HepG2 (cell line): Measurements from ENCODE around the gene ELAC2. TPM values are rescaled to one million over a fixed set of nuclear protein-coding genes. Genes with fewer than 3 reads are reported as not detected.

Source experiments
- ATAC-seq: fragments of 200-7000 bp; cut with Tn5 transposase; 3 replicates; pipeline ENCODE4 v1.9.1; 2020; ENCODE audit warnings: mild to moderate bottlenecking, moderate library complexity
- BruUV-seq: library from RNA; stranded (reverse); fragments of 400-500 nt; replicated peaks from 2 replicates; lab custom pipeline; 2021; lab: Mats Ljungman, UMichigan
- CTCF ChIA-PET: fragments of 300-600 bp; formaldehyde crosslinking; extraction: SDS; loops from one replicate; lab custom pipeline; 2021; ENCODE audit warnings: low total read pairs, inconsistent platforms, low intra/inter-chr PET ratio; lab: Yijun Ruan, JAX
- POLR2A ChIA-PET: fragments of 350-600 bp; sonication (Branson Sonifier 250); formaldehyde crosslinking; loops from one replicate; lab custom pipeline; 2020; ENCODE audit warnings: antibody characterized with exemption, inconsistent platforms; lab: Yijun Ruan, JAX
- DNase-seq: peaks from one replicate; pipeline ENCODE4 v3.0.0-alpha.2; 2015; ENCODE audit warnings: low spot score
- FAIRE-seq: peaks from 3 replicates; lab custom pipeline; 2011; peaks lifted over from hg19 to GRCh38; lab: Jason Lieb, UNC
- H2AFZ ChIP-seq: one replicate; pipeline ENCODE4 v1.6.1; 2011; ENCODE audit warnings: low read length, inconsistent platforms
- H3K27ac ChIP-seq: fragments of 300-600 bp; 3 replicates; pipeline ENCODE4 v1.8.0; 2011; ENCODE audit warnings: mixed run types, mild to moderate bottlenecking, mixed read lengths, low read length, inconsistent platforms; ENCODE audit not compliant: insufficient read depth; ENCODE audit errors: extremely low read length
- H3K27me3 ChIP-seq, 2 experiments: fragments of 200-600 bp in 1 of 2; 2 replicates in 1 of 2; 3 replicates in 1 of 2; pipeline versions ENCODE4 v1.6.0 to v1.8.0; 2011; ENCODE audit warnings: low read length in 2 of 2, mild to moderate bottlenecking in 2 of 2, moderate library complexity in 2 of 2, inconsistent platforms in 1 of 2; ENCODE audit not compliant: insufficient read depth in 2 of 2, control insufficient read depth in 1 of 2
- H3K36me3 ChIP-seq, 2 experiments: fragments of 200-600 bp in 1 of 2; replicated peaks in 1 of 2; 2 replicates in 1 of 2; 3 replicates in 1 of 2; pipeline versions ENCODE4 v1.5.1 to v1.8.0; 2011; ENCODE audit warnings: low read length in 2 of 2, inconsistent platforms in 1 of 2; ENCODE audit not compliant: insufficient read depth in 2 of 2, control insufficient read depth in 1 of 2
- H3K4me1 ChIP-seq: 2 replicates; pipeline ENCODE4 v1.5.1; 2012; ENCODE audit warnings: low read length, inconsistent platforms; ENCODE audit not compliant: insufficient read depth
- H3K4me2 ChIP-seq: 2 replicates; pipeline ENCODE4 v1.6.0; 2011; ENCODE audit warnings: low read depth, low read length, inconsistent platforms
- H3K4me3 ChIP-seq, 3 experiments: fragments of 200-600 bp in 1 of 3; sonication (generic), shearing (Covaris generic) in 1 of 3; replicated peaks in 1 of 3; 2 replicates each; pipeline ENCODE4 v1.5.1; 2011 to 2016; ENCODE audit warnings: low read length in 3 of 3, inconsistent platforms in 2 of 3, low read depth in 2 of 3, mild to moderate bottlenecking in 2 of 3, control low read depth in 1 of 3, mixed read lengths in 1 of 3; ENCODE audit not compliant: insufficient read depth in 1 of 3
- H3K79me2 ChIP-seq: one replicate; pipeline ENCODE4 v1.6.1; 2011; ENCODE audit warnings: low read length, inconsistent platforms; ENCODE audit not compliant: insufficient read depth
- H3K9ac ChIP-seq: 2 replicates; pipeline ENCODE4 v1.6.0; 2011; ENCODE audit warnings: mild to moderate bottlenecking, low read depth, low read length, inconsistent platforms; ENCODE audit not compliant: insufficient read depth
- H3K9me3 ChIP-seq: 2 replicates; pipeline ENCODE4 v1.5.1; 2012; ENCODE audit warnings: mild to moderate bottlenecking, low read length
- H4K20me1 ChIP-seq: 2 replicates; pipeline ENCODE4 v1.6.0; 2011; ENCODE audit warnings: inconsistent platforms, mild to moderate bottlenecking, low read length, moderate library complexity; ENCODE audit not compliant: insufficient read depth
- BHLHE40 ChIP-seq: IDR thresholded peaks from 2 replicates; pipeline ENCODE4 v1.6.1; 2011; ENCODE audit warnings: low read length, improper control_type of control experiment
- NKX3-1 ChIP-seq: sonication (generic); formaldehyde crosslinking; IDR thresholded peaks from 2 replicates; pipeline ENCODE4 v1.5.0; 2020; ENCODE audit warnings: missing genetic modification reagents
- REPIN1 ChIP-seq: sonication (generic); formaldehyde crosslinking; IDR thresholded peaks from 2 replicates; pipeline ENCODE4 v1.8.0; 2022; ENCODE audit warnings: missing genetic modification reagents, low read depth, mild to moderate bottlenecking, borderline replicate concordance
- SMYD3 ChIP-seq: sonication (generic); formaldehyde crosslinking; IDR thresholded peaks from 2 replicates; pipeline ENCODE4 v1.8.1; 2023; ENCODE audit warnings: mild to moderate bottlenecking, missing genetic modification reagents
- TMF1 ChIP-seq: sonication (generic); formaldehyde crosslinking; IDR thresholded peaks from 2 replicates; pipeline ENCODE4 v1.8.1; 2022; ENCODE audit warnings: low read depth, missing genetic modification reagents
- ZMYM3 ChIP-seq: sonication (generic); formaldehyde crosslinking; IDR thresholded peaks from 2 replicates; pipeline ENCODE4 v1.5.1; 2020; ENCODE audit warnings: mild to moderate bottlenecking, missing genetic modification reagents
- ZNF225 ChIP-seq: sonication (generic); formaldehyde crosslinking; IDR thresholded peaks from 2 replicates; pipeline ENCODE4 v1.4.0; 2020; ENCODE audit warnings: mild to moderate bottlenecking, missing genetic modification reagents
- ZNF367 ChIP-seq: sonication (generic); formaldehyde crosslinking; IDR thresholded peaks from 2 replicates; pipeline ENCODE4 v1.4.0; 2020; ENCODE audit warnings: missing genetic modification reagents, borderline replicate concordance
- ZNF558 ChIP-seq: sonication (generic); formaldehyde crosslinking; IDR thresholded peaks from 2 replicates; pipeline ENCODE4 v1.9.0; 2022; ENCODE audit warnings: mild to moderate bottlenecking, missing genetic modification reagents, borderline replicate concordance
- ZNF703 ChIP-seq: sonication (generic); formaldehyde crosslinking; IDR thresholded peaks from 2 replicates; pipeline ENCODE4 v1.5.1; 2020; ENCODE audit warnings: missing genetic modification reagents, mild to moderate bottlenecking, moderate library complexity, borderline replicate concordance
- ZNF792 ChIP-seq: IDR thresholded peaks from 2 replicates; pipeline ENCODE4 v1.6.1; 2016
- WGBS: methylation state at CpG from one replicate; pipeline ENCODE4 v1.1.6; 2017; ENCODE audit warnings: low lambda C conversion rate; 5-methylcytosine and 5-hydroxymethylcytosine counted together
- in situ Hi-C: cut with HindIII; loops from 2 replicates; pipeline ENCODE4 v1.10.0; 2017; ENCODE audit warnings: low pct_unique_long_range_greater_than_20kb; ENCODE audit not compliant: extremely low pct_ligation_motif_present
- intact Hi-C: fragments of 100-400 bp; cut with micrococcal nuclease; formaldehyde crosslinking; loops from one replicate; pipeline ENCODE4 v1.10.0; 2022; ENCODE audit not compliant: unreplicated experiment
- polyA plus RNA-seq, 8 experiments: library from polyadenylated mRNA; depleted of rRNA in 3 of 8; stranded (reverse) in 7 of 8; unstranded in 1 of 8; fragments of >200 nt; fragmentation: Illumina TruSeq in 4 of 8; extraction: Trizol in 4 of 8; gene quantifications; 2 replicates each; pipeline versions ENCODE4 v1.2.1 to v1.2.3, GENCODE V29; 2011 to 2016; ENCODE audit warnings: low read depth in 4 of 8, missing spikeins in 1 of 8, mixed read lengths in 1 of 8; ENCODE audit not compliant: insufficient read depth in 1 of 8
- total RNA-seq, 5 experiments: library from RNA; depleted of rRNA; stranded (reverse); fragments of >200 nt; fragmentation: Illumina TruSeq; extraction: Trizol; gene quantifications; 2 replicates each; pipeline ENCODE4 v1.2.3, GENCODE V29; 2016; ENCODE audit warnings: low read depth in 1 of 5
- TF ChIP-seq, protein P1 (sequence below): sonication (generic); formaldehyde crosslinking; IDR thresholded peaks from 2 replicates; pipeline ENCODE4 v1.5.0; 2020; ENCODE audit warnings: missing genetic modification reagents
- TF ChIP-seq, protein P2 (sequence below): sonication (generic); formaldehyde crosslinking; IDR thresholded peaks from 2 replicates; pipeline ENCODE4 v1.5.1; 2020; ENCODE audit warnings: missing genetic modification reagents, mild to moderate bottlenecking, borderline replicate concordance
- TF ChIP-seq, protein P3 (sequence below): IDR thresholded peaks from 2 replicates; pipeline ENCODE4 v1.6.1; 2016; ENCODE audit warnings: mild to moderate bottlenecking

The ELAC2 gene
- total and polyA plus RNA-seq, 2 of the 13 experiments (the other 11 are each of a cell fraction or from before 2014, with no cell fraction given) = 35.6 to 50.4 TPM

DNA sequence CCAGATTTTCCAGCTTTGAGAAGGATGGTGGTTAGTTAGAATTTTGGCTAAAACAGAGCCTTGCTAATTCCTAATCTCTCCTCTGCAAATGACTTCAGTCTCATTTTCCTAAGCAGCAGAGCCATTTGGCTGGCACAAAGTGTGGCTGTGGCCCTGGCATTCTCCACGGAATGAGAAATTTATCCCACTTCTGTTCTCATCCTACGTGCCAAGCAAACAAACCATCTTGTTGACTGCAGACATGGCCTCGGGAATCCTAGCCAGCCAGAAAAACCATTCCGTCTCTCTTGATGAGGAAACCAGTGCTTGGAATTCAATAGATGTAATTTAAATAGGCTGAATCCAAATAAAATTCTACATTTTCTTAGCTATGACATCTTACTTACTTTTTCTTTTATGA lies 34.1 kb upstream of the ELAC2 start:
- ChIA-PET POLR2A (no interaction called here), CTCF (no interaction called here)
- Histone ChIP-seq H3K36me3 (no peaks in the 10 kb centered on the region), H3K9me3 (no peaks in the 10 kb centered on the region), H3K27ac (no peak overlapping the region), H3K9ac (no peak overlapping the region), H4K20me1 (no peaks in the 10 kb centered on the region), H3K27me3 (peaks cover 0 to 31% of the 10 kb centered on the region in 2 experiments; a peak in 2 of 5 replicates), H2AFZ (no peak overlapping the region), H3K4me2 (no peak overlapping the region), H3K79me2 (no peaks in the 10 kb centered on the region), H3K4me3 (no peak overlapping the region), H3K4me1 (no peaks in the 10 kb centered on the region)
- BruUV-seq = no TSS peak
- in situ Hi-C loops = no loop called here
- TF ChIP-seq ZNF367 (CRISPR knock-in tag) = no peak
- TF ChIP-seq ZNF703 (CRISPR knock-in tag) = no peak
- TF ChIP-seq NKX3-1 (CRISPR knock-in tag) = no peak
- TF ChIP-seq, protein P1, sequence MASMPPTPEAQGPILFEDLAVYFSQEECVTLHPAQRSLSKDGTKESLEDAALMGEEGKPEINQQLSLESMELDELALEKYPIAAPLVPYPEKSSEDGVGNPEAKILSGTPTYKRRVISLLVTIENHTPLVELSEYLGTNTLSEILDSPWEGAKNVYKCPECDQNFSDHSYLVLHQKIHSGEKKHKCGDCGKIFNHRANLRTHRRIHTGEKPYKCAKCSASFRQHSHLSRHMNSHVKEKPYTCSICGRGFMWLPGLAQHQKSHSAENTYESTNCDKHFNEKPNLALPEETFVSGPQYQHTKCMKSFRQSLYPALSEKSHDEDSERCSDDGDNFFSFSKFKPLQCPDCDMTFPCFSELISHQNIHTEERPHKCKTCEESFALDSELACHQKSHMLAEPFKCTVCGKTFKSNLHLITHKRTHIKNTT (CRISPR knock-in tag) = no peak
- TF ChIP-seq ZMYM3 = no peak
- TF ChIP-seq, protein P2, sequence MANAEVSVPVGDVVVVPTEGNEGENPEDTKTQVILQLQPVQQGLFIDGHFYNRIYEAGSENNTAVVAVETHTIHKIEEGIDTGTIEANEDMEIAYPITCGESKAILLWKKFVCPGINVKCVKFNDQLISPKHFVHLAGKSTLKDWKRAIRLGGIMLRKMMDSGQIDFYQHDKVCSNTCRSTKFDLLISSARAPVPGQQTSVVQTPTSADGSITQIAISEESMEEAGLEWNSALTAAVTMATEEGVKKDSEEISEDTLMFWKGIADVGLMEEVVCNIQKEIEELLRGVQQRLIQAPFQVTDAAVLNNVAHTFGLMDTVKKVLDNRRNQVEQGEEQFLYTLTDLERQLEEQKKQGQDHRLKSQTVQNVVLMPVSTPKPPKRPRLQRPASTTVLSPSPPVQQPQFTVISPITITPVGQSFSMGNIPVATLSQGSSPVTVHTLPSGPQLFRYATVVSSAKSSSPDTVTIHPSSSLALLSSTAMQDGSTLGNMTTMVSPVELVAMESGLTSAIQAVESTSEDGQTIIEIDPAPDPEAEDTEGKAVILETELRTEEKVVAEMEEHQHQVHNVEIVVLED (CRISPR knock-in tag) = no peak
- TF ChIP-seq SMYD3 = no peak
- TF ChIP-seq, protein P3, sequence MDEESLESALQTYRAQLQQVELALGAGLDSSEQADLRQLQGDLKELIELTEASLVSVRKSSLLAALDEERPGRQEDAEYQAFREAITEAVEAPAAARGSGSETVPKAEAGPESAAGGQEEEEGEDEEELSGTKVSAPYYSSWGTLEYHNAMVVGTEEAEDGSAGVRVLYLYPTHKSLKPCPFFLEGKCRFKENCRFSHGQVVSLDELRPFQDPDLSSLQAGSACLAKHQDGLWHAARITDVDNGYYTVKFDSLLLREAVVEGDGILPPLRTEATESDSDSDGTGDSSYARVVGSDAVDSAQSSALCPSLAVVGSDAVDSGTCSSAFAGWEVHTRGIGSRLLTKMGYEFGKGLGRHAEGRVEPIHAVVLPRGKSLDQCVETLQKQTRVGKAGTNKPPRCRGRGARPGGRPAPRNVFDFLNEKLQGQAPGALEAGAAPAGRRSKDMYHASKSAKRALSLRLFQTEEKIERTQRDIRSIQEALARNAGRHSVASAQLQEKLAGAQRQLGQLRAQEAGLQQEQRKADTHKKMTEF (CRISPR knock-in tag) = no peak
- no peak for TF ChIP-seq ZNF792 (CRISPR knock-in tag)
- no peak for TF ChIP-seq TMF1 (CRISPR knock-in tag)
- no peak for TF ChIP-seq REPIN1 (CRISPR knock-in tag)
- TF ChIP-seq ZNF558 (CRISPR knock-in tag) = no peak
- no peak for TF ChIP-seq ZNF225 (CRISPR knock-in tag)
- TF ChIP-seq BHLHE40 = no peak
- FAIRE-seq (no peak), ATAC-seq (no peak), DNase-seq (no peak)
- WGBS = 12% methylated on average over 4 of the region's 4 CpGs
- intact Hi-C loops = no loop called here
